Parathyroid adenoma (tissue), 2 donors: ENCODE measurements around the gene SHISA9.

Experiments used
- H2AFZ ChIP-seq: fragments of 300-600 bp; sonication (generic); one replicate; pipeline ENCODE4 v1.7.0; 2017; ENCODE audit warnings: antibody characterized with exemption, mild to moderate bottlenecking
- H3K27ac ChIP-seq: fragments of 300-600 bp; sonication (generic); one replicate; pipeline ENCODE4 v1.7.0; 2017
- H3K27me3 ChIP-seq: fragments of 300-600 bp; sonication (generic); one replicate; pipeline ENCODE4 v1.7.0; 2017; ENCODE audit warnings: low read length; ENCODE audit not compliant: control insufficient read depth, insufficient read depth
- H3K36me3 ChIP-seq: fragments of 300-600 bp; sonication (generic); one replicate; pipeline ENCODE4 v1.7.0; 2017; ENCODE audit warnings: low read length; ENCODE audit not compliant: control insufficient read depth, insufficient read depth
- H3K4me1 ChIP-seq: fragments of 300-600 bp; sonication (generic); one replicate; pipeline ENCODE4 v1.7.0; 2017; ENCODE audit warnings: control low read depth
- H3K4me2 ChIP-seq: fragments of 300-600 bp; sonication (generic); one replicate; pipeline ENCODE4 v1.7.0; 2017; ENCODE audit warnings: low read length
- H3K4me3 ChIP-seq: fragments of 300-600 bp; sonication (generic); one replicate; pipeline ENCODE4 v1.7.0; 2017; ENCODE audit warnings: low read depth, low read length
- H3K79me2 ChIP-seq: fragments of 300-600 bp; sonication (generic); one replicate; pipeline ENCODE4 v1.7.0; 2017; ENCODE audit warnings: control low read depth
- H3K9ac ChIP-seq: fragments of 300-600 bp; sonication (generic); one replicate; pipeline ENCODE4 v1.7.0; 2017; ENCODE audit warnings: mild to moderate bottlenecking
- H3K9me3 ChIP-seq: fragments of 300-600 bp; sonication (generic); one replicate; pipeline ENCODE4 v1.7.0; 2017; ENCODE audit warnings: low read length; ENCODE audit not compliant: control insufficient read depth
- CTCF ChIP-seq: fragments of 300-600 bp; sonication (generic); IDR thresholded peaks from one replicate; pipeline ENCODE4 v1.7.0; 2017; ENCODE audit warnings: antibody characterized with exemption, mild to moderate bottlenecking
- donor health status: primary hyperparathyroidism.

The SHISA9 gene

GRCh38 chr16:13064821-13065220 lies 163.4 kb downstream of the SHISA9 start:
- Histone ChIP-seq H3K27me3 (no peaks in the 10 kb centered on the region), H3K36me3 (no peaks in the 10 kb centered on the region), H3K79me2 (no peaks in the 10 kb centered on the region), H3K9ac (no peak overlapping the region), H3K9me3 (no peaks in the 10 kb centered on the region), H3K4me1 (no peaks in the 10 kb centered on the region), H3K4me3 (no peak overlapping the region), H3K27ac (no peak overlapping the region), H2AFZ (no peak overlapping the region), H3K4me2 (no peak overlapping the region)
- TF ChIP-seq CTCF = no peak

- Histone ChIP-seq H3K79me2 (no peaks in the 10 kb centered on the region), H3K27me3 (no peaks in the 10 kb centered on the region), H3K9ac (no peak overlapping the region)
Observed at GRCh38 chr16:13067648-13068047, 166.2 kb downstream of the SHISA9 start.

GRCh38 chr16:13068912-13069583 lies 167.7 kb downstream of the SHISA9 start:
- no peak for TF ChIP-seq CTCF
- Histone ChIP-seq H3K9ac (no peak overlapping the region), H3K4me1 (no peaks in the 10 kb centered on the region), H3K4me2 (no peak overlapping the region), H3K4me3 (no peak overlapping the region), H2AFZ (no peak overlapping the region), H3K79me2 (no peaks in the 10 kb centered on the region), H3K27me3 (no peaks in the 10 kb centered on the region), H3K27ac (no peak overlapping the region), H3K36me3 (no peaks in the 10 kb centered on the region), H3K9me3 (no peaks in the 10 kb centered on the region)

More at GRCh38 chr16:13067648-13068047, 166.2 kb downstream of the SHISA9 start:
- Histone ChIP-seq H3K4me2 (no peak overlapping the region), H3K4me3 (no peak overlapping the region), H3K9me3 (no peaks in the 10 kb centered on the region), H2AFZ (no peak overlapping the region), H3K36me3 (no peaks in the 10 kb centered on the region), H3K27ac (no peak overlapping the region), H3K4me1 (no peaks in the 10 kb centered on the region)
- TF ChIP-seq CTCF = no peak

GRCh38 chr16:13070268-13070667 lies 168.9 kb downstream of the SHISA9 start:
- H3K9ac ChIP-seq = no peak overlapping the region
- no peak overlapping the region for H2AFZ ChIP-seq
- H3K4me2 ChIP-seq = no peak overlapping the region
- no peaks in the 10 kb centered on the region for H3K27me3 ChIP-seq
- no peaks in the 10 kb centered on the region for H3K4me1 ChIP-seq
- no peak for TF ChIP-seq CTCF
- no peaks in the 10 kb centered on the region for H3K79me2 ChIP-seq
- H3K36me3 ChIP-seq = no peaks in the 10 kb centered on the region
- H3K9me3 ChIP-seq = no peaks in the 10 kb centered on the region
- no peak overlapping the region for H3K4me3 ChIP-seq
- H3K27ac ChIP-seq = no peak overlapping the region

- Histone ChIP-seq H3K4me2 (no peak overlapping the region), H3K9me3 (no peaks in the 10 kb centered on the region), H3K27ac (no peak overlapping the region), H3K9ac (no peak overlapping the region), H3K4me1 (no peaks in the 10 kb centered on the region), H2AFZ (no peak overlapping the region), H3K4me3 (no peak overlapping the region), H3K79me2 (no peaks in the 10 kb centered on the region), H3K36me3 (no peaks in the 10 kb centered on the region), H3K27me3 (no peaks in the 10 kb centered on the region)
- TF ChIP-seq CTCF = no peak
Observed at GRCh38 chr16:13076878-13077277, 175.5 kb downstream of the SHISA9 start.
